H1 (cell line): ENCODE data around the gene MCUB. TPM values are rescaled to one million over a fixed set of nuclear protein-coding genes. Genes with fewer than 3 reads are reported as not detected.

Experiments used
- CHD1 ChIP-seq: IDR thresholded peaks from 2 replicates; pipeline ENCODE4 v1.6.1; 2012; ENCODE audit warnings: low read depth, low read length, improper control_type of control experiment
- polyA plus RNA-seq, 7 experiments: library from polyadenylated mRNA; depleted of rRNA in 3 of 7; stranded (reverse) in 5 of 7; unstranded in 2 of 7; fragments of >200 nt in 5 of 7; fragments of 200-250 nt in 2 of 7; gene quantifications; 1 replicate in 5 of 7; 2 replicates in 1 of 7; 4 replicates in 1 of 7; pipeline versions ENCODE4 v1.2.1 to v1.2.3, GENCODE V29; 2011 to 2013; ENCODE audit warnings: missing spikeins in 2 of 7, mixed read lengths in 2 of 7
- total RNA-seq: library from RNA; stranded (reverse); fragmentation: NEBNext Ultra II Directional; extraction: Animal tissue kit (Norgen Biotek cat#: 25700); gene quantifications from 2 replicates; pipeline ENCODE4 v1.2.1, GENCODE V29; 2021

Gene MCUB
- total and polyA plus RNA-seq, 2 of the 8 experiments (the other 6 are each of a cell fraction or from before 2014, with no cell fraction given) = 15.2 to 19.4 TPM

GRCh38 chr4:109548655-109549054 is 11.4 kb upstream of the MCUB start (continued):
- TF ChIP-seq CHD1 = no peak
- TF ChIP-seq, all 59 proteins: peak for 0
